Ishikawa (cell line): ENCODE results near the gene KRTAP10-3.

ENCODE experiments used
- CEBPB ChIP-seq: IDR thresholded peaks from 2 replicates; pipeline ENCODE4 v1.6.1; 2012
- CREB1 ChIP-seq: IDR thresholded peaks from 2 replicates; pipeline ENCODE4 v1.6.1; 2012; ENCODE audit warnings: low read depth
- EGR1 ChIP-seq: IDR thresholded peaks from 2 replicates; pipeline ENCODE4 v1.6.1; 2012
- EP300 ChIP-seq: IDR thresholded peaks from 2 replicates; pipeline ENCODE4 v1.6.1; 2012; ENCODE audit warnings: borderline replicate concordance
- FOXM1 ChIP-seq: IDR thresholded peaks from 2 replicates; pipeline ENCODE4 v1.6.1; 2012; ENCODE audit warnings: low read depth, borderline replicate concordance
- NFIC ChIP-seq: IDR thresholded peaks from 2 replicates; pipeline ENCODE4 v1.6.1; 2012
- RAD21 ChIP-seq: IDR thresholded peaks from 2 replicates; pipeline ENCODE4 v1.6.1; 2012; ENCODE audit warnings: low read depth
- REST ChIP-seq: IDR thresholded peaks from 2 replicates; pipeline ENCODE4 v1.6.1; 2012; ENCODE audit warnings: low read depth, mild to moderate bottlenecking
- TAF1 ChIP-seq: IDR thresholded peaks from 2 replicates; pipeline ENCODE4 v1.6.1; 2012; ENCODE audit warnings: low read depth, mild to moderate bottlenecking
- TCF12 ChIP-seq: IDR thresholded peaks from 2 replicates; pipeline ENCODE4 v1.6.1; 2012; ENCODE audit warnings: low read depth
- TEAD4 ChIP-seq: IDR thresholded peaks from 2 replicates; pipeline ENCODE4 v1.6.1; 2012
- YY1 ChIP-seq: IDR thresholded peaks from 2 replicates; pipeline ENCODE4 v1.6.1; 2012; ENCODE audit warnings: low read depth
- ZBTB7A ChIP-seq: IDR thresholded peaks from 2 replicates; pipeline ENCODE4 v1.6.1; 2012; ENCODE audit warnings: low read depth

- no peak for TF ChIP-seq TCF12
- TF ChIP-seq CEBPB = no peak
- TF ChIP-seq NFIC = no peak
- no peak for TF ChIP-seq RAD21
- no peak for TF ChIP-seq TAF1
- TF ChIP-seq FOXM1 = no peak
- TF ChIP-seq CREB1 = no peak
- TF ChIP-seq EP300 = no peak
- no peak for TF ChIP-seq ZBTB7A
- TF ChIP-seq REST = no peak
- no peak for TF ChIP-seq EGR1
- TF ChIP-seq TEAD4 = no peak
- no peak for TF ChIP-seq YY1
These were observed 31.7 kb upstream of the KRTAP10-3 start for GRCh38 chr21:44590311-44590721.
